ENCODE measurements around the gene TIMP2. TPM values are rescaled to one million over a fixed set of nuclear protein-coding genes. Genes with fewer than 3 reads are reported as not detected.

TIMP2 gene
- total and polyA plus RNA-seq, 4 donors, result 47.5 to 176 (median 91.9) TPM

DNA sequence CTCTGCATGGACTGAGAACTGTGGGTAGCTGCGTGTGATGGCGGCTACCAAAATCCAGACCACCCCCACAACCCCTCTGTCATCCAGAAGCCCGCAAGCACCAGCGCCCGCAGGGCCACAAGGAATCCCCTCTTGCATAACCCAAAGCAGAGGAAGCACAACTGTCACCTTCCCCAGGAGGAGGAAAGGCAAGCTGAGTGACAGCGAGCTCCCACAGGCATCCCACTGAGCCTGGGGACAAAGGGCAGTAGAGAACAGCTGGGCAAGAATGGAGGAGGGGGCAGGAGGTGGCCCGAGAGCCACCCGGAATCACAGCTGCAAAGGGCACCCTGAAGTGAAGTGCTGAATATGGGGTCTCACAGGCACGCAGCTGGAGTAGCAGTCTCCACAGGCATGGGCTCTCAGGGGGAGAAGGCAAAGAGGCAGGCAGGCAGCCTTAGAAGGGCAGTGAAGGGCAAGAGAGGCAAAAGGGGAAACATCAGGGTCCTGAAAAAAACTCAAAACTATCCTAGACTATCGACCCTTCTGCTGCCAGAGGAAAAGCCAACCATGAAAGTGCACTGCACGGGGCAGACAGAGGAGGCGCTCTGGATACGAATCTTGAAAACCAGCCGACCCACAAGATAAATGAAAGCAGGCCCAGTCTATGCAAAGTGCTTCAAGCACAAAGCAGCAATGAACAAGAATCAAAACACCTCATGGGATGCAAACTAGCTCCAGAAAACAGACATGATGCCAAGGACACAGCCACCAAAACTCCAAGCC is 101.7 kb downstream of the TIMP2 start:
- H3K27me3 ChIP-seq (ENCODE audit: control insufficient read depth in 3 of 3, insufficient read depth in 3 of 3, low read length in 2 of 3), result no peaks in the 10 kb centered on the region
- H3K27ac ChIP-seq (ENCODE audit: low read depth in 1 of 2, low read length in 1 of 2), result no peak overlapping the region
- TF ChIP-seq, protein P1, sequence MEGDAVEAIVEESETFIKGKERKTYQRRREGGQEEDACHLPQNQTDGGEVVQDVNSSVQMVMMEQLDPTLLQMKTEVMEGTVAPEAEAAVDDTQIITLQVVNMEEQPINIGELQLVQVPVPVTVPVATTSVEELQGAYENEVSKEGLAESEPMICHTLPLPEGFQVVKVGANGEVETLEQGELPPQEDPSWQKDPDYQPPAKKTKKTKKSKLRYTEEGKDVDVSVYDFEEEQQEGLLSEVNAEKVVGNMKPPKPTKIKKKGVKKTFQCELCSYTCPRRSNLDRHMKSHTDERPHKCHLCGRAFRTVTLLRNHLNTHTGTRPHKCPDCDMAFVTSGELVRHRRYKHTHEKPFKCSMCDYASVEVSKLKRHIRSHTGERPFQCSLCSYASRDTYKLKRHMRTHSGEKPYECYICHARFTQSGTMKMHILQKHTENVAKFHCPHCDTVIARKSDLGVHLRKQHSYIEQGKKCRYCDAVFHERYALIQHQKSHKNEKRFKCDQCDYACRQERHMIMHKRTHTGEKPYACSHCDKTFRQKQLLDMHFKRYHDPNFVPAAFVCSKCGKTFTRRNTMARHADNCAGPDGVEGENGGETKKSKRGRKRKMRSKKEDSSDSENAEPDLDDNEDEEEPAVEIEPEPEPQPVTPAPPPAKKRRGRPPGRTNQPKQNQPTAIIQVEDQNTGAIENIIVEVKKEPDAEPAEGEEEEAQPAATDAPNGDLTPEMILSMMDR (IDR thresholded peaks at IDR 0.05; ENCODE audit: control extremely low read depth, extremely low read depth), result no peak
- no peak overlapping the region for H3K4me3 ChIP-seq
- H3K9me3 ChIP-seq (ENCODE audit: control insufficient read depth in 4 of 4, insufficient read depth in 3 of 4, low read length in 3 of 4), result no peaks in the 10 kb centered on the region
- ATAC-seq (ENCODE audit: insufficient read depth, low FRiP score), result no peak
- no peak for DNase-seq
- 78 to 88% methylated on average over 14 of the region's 14 CpGs for WGBS, 2 donors
- H3K9ac ChIP-seq (ENCODE audit: insufficient read depth in 1 of 2, low read length in 2 of 2), result no peak overlapping the region
- H3K4me1 ChIP-seq (ENCODE audit: control insufficient read depth in 5 of 5, insufficient read depth in 5 of 5, low read length in 5 of 5), result peaks cover 0 to 2% (median 0%) of the 10 kb centered on the region in 5 donors
- peaks cover 38 to 68% (median 43%) of the 10 kb centered on the region in 4 donors for H3K36me3 ChIP-seq (ENCODE audit: control insufficient read depth in 4 of 4, insufficient read depth in 4 of 4, low read length in 4 of 4)

DNA sequence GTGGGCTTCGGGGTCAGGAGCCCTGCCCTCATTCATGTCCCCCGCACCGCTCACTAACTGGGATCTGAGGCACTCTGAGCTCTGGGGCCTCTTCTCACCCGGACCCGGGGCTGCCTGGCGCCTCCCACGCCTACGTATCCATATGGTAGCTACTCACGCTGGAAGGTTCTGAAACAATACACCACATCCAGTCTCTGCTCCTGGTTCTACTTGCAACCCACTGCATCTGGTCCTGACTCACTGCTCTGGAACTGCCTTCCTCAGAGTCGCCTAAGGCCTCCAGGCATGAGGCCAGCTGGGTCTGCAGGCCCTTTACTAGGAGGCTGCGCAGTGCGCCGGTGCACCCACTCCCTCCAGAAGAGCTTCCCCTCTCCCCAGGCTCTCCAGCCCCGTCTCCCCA is 102.6 kb downstream of the TIMP2 start:
- peaks cover 43 to 69% (median 47%) of the 10 kb centered on the region in 4 donors for H3K36me3 ChIP-seq (ENCODE audit: control insufficient read depth in 4 of 4, insufficient read depth in 4 of 4, low read length in 4 of 4)

DNA sequence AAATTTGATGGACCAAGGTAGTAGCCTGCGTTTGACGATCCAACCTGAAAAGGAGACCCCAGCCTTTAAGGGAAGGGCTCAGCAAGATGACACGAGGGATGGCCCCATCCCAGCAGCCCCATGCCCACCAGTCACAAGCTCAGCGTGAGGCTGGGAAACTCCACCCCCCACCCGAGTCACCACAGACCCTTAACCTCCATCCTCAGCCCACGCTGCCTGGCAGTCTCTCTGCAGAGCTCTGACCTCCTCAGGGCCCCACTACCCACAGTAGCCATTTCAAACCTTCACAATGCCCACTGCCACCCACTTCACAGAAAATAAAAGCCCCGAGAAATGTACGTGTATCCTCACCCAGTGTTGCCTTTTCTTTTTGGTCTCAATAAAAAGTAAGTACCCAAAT is 103.2 kb downstream of the TIMP2 start:
- Histone ChIP-seq H3K4me1 (ENCODE audit: control insufficient read depth in 5 of 5, insufficient read depth in 5 of 5, low read length in 5 of 5) (peaks cover 0 to 3% (median 0%) of the 10 kb centered on the region in 5 donors), H3K27me3 (ENCODE audit: control insufficient read depth in 3 of 3, insufficient read depth in 3 of 3, low read length in 2 of 3) (no peaks in the 10 kb centered on the region), H3K4me3 (no peak overlapping the region), H3K9me3 (ENCODE audit: control insufficient read depth in 4 of 4, insufficient read depth in 3 of 4, low read length in 3 of 4) (no peaks in the 10 kb centered on the region), H3K36me3 (ENCODE audit: control insufficient read depth in 4 of 4, insufficient read depth in 4 of 4, low read length in 4 of 4) (peaks cover 44 to 70% (median 50%) of the 10 kb centered on the region in 4 donors), H3K27ac (ENCODE audit: low read depth in 1 of 2, low read length in 1 of 2) (no peak overlapping the region), H3K9ac (ENCODE audit: insufficient read depth in 1 of 2, low read length in 2 of 2) (no peak overlapping the region)
- no peak for ATAC-seq (ENCODE audit: insufficient read depth, low FRiP score)
- TF ChIP-seq, protein P1 (IDR thresholded peaks at IDR 0.05; ENCODE audit: control extremely low read depth, extremely low read depth), result no peak
- WGBS, 2 donors, result 96 to 99% methylated on average over 8 of the region's 8 CpGs
- no peak for DNase-seq

More for the DNA sequence above, 102.6 kb downstream of the TIMP2 start:
- DNase-seq (no peak), ATAC-seq (ENCODE audit: insufficient read depth, low FRiP score) (no peak)
- Histone ChIP-seq H3K9me3 (ENCODE audit: control insufficient read depth in 4 of 4, insufficient read depth in 3 of 4, low read length in 3 of 4) (no peaks in the 10 kb centered on the region), H3K4me1 (ENCODE audit: control insufficient read depth in 5 of 5, insufficient read depth in 5 of 5, low read length in 5 of 5) (peaks cover 0 to 2% (median 0%) of the 10 kb centered on the region in 5 donors), H3K4me3 (no peak overlapping the region), H3K27ac (ENCODE audit: low read depth in 1 of 2, low read length in 1 of 2) (no peak overlapping the region), H3K9ac (ENCODE audit: insufficient read depth in 1 of 2, low read length in 2 of 2) (no peak overlapping the region), H3K27me3 (ENCODE audit: control insufficient read depth in 3 of 3, insufficient read depth in 3 of 3, low read length in 2 of 3) (no peaks in the 10 kb centered on the region)
- TF ChIP-seq, protein P1 (IDR thresholded peaks at IDR 0.05; ENCODE audit: control extremely low read depth, extremely low read depth), result no peak
- 97 to 99% methylated on average over 14 of the region's 14 CpGs for whole genome bisulfite sequencing, 2 donors
